GM04503 (cell line): ENCODE data around the gene LBHD2.

Experiments used
- DNase-seq: peaks from one replicate; pipeline ENCODE4 v3.0.0-alpha.2; 2012; ENCODE audit warnings: low read depth

Gene LBHD2

DNA sequence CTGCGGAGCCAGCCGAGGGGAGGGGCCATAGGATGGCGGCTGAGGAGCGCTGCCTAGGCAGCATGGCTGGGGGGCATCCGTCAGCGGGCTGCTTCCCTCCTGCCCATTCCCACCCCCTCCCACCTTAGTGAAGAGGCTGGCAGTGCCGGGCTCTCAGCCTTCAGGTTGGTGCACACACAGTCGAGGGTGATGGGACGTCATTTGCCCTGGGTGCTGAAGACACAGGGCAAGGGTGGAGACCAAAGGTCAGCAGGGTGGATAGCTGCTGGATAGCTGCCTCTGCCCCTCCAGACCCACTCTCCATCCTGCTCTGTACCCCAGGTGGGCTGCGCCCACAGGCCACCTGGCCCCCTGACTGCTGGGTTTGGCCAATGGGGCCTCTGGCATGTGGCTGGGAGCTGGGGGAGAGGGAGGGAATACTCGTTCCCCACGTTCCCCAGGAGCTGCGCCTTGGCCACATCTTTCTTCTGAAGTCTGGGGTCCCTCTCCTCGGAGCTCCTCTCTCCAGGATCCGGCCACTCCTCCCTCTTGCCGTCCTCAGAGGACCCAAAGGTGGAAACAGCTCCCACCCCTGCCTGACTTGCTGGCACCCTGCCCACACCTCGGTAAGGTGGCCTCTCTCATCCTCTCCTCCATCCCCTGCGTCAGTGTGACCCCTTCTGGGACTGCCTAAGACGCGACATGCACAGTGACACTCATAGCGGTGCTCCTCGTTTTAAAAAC lies 15.5 kb upstream of the LBHD2 start:
- DNase-seq = no peak

GRCh38 chr14:103070263-103070885 lies 13.6 kb upstream of the LBHD2 start:
- DNase-seq = no peak

GRCh38 chr14:103070971-103071542 lies 13.0 kb upstream of the LBHD2 start:
- no peak for DNase-seq

DNA sequence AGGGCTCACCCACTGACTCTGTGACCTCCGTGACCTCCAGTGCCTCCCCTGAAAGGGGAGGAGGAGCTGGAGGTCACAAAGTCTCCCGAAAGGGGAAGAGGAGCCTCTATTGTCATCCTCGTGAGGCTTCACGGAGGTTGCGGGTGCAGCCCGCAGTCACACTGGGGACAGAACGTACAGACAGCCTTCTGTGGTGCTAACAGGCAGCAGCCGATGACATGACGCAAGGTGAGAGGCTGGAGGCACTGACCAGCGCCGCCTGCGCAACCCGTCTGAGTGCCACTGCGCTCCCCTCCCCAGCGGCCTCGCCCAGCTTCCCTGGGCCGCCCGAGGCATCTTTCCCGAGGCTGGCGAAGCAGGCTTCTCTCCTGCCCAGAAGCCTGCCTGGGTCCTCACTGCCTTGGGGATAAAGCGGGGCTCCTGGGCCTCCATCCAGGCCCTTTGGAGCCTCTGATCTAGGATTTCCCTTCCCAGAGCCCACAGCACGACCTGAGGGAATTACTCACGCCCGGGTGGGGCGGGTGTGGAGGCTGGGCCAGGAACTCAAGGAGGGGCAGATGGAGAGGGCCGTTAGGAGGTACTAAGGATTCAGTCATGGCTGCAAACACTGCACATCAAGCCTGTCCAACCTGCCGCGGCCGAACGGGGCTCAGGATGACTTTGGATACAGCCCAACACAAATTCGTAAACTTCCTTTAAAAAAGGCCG lies 12.3 kb upstream of the LBHD2 start:
- DNase-seq = no peak

DNA sequence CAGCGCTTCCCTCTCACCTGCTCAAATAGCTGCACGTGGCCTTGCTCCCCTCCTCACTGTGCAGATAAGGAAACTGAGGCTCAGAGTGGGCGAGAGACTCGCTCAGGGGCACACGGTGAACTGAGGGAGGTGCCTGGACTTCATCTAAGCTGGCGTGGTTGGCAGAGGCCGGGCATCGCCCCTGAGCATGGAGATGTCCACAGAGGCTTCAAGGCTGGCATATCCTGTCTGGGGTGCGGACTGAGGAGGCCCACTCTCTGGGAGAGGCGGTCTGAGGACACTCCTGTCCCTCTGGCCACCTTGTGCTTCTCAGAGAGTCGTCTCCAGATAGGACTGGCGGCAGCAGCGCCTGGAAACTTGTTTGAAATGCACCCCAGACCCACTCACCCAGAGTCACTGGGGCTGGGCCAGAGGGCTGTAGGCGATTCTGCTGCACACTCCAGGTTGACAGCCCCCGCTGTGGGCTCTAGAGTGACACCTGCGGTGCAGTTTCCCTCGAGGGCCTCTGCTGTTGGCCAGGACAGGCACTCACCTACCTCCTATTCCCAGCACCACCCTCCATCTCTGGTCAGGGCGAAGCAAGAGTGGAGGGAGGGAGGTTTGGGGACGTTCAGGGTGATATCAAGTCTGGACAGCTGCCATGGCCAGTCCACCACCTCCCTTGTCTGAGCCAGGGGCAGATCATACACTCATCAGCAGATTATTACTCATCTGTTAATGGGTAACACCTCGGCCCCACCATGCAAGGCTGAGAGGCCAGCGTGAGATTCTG lies 11.2 kb upstream of the LBHD2 start:
- DNase-seq = no peak

DNA sequence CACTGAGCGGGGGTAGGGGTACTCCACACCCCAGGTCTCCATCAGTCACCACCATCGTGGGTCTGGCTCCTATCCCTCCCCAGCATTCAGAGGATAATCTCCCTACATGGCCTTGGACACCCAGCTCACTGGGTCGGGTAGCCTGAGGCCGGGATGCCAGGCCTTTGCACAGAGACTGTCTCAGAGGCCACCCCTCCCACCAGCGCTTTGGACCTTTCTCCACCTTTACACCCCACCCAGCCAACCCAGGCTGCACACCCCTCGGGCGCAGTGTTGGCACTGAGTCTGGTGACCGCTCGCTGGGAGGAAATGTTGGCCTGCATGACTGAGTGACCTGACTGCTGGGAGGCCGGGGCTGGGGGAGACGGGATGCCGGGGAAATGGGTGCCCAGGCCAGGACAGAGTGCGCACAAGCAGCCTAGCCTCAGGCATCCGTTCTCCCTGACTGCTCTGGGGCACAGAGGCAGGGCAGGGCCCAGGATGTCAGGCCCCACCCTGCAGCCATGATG lies 10.6 kb upstream of the LBHD2 start:
- DNase-seq = no peak

GRCh38 chr14:103073876-103074728 lies 9.9 kb upstream of the LBHD2 start:
- DNase-seq = no peak

DNA sequence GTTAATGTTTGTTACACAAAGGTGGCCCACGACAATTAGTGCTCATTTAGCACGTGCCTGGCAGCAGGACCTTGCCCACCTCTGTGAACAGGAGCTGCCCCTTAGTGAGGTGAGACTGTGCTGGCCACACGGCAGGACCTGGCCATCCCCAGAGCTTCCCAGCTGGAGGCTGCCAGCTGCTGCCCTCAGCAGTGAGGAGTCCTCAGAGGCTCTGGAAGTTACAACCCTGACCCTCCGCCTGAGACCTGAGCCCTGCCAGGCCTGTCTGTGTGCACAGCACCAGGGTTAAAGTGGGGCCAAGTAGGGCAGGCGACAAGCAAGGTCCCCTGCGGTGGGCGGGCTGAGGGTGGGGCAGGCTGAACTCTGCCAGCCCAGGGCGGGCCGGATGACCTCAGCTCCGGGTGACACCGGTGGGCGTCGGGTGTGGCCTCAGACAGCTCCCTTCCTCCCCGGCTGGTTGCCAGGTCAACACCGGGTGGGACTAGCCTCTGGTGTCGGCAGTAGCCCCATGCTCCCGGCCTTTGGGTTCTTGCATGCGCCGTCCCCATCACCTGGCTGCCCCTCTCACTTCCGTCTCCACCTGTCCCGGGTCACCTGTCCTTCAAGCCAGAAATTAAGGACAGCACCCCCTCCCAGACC lies 9.2 kb upstream of the LBHD2 start:
- DNase-seq = no peak

DNA sequence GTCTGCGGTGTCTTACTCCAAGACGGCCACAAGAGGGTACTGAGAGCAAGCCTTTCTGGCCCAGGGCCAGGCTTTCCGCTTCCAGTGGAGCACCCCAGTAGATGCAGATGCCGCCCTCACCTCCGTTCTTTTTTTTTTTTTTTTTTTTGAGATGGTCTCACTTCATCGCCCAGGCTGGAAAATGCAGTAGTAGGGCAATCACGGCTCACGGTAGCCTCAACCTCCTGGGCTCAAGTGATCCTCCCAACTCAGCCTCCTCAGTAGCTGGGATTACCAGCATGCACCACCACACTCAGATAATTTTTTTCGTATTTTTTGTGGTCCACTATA lies 5.6 kb upstream of the LBHD2 start:
- DNase-seq = no peak

DNA sequence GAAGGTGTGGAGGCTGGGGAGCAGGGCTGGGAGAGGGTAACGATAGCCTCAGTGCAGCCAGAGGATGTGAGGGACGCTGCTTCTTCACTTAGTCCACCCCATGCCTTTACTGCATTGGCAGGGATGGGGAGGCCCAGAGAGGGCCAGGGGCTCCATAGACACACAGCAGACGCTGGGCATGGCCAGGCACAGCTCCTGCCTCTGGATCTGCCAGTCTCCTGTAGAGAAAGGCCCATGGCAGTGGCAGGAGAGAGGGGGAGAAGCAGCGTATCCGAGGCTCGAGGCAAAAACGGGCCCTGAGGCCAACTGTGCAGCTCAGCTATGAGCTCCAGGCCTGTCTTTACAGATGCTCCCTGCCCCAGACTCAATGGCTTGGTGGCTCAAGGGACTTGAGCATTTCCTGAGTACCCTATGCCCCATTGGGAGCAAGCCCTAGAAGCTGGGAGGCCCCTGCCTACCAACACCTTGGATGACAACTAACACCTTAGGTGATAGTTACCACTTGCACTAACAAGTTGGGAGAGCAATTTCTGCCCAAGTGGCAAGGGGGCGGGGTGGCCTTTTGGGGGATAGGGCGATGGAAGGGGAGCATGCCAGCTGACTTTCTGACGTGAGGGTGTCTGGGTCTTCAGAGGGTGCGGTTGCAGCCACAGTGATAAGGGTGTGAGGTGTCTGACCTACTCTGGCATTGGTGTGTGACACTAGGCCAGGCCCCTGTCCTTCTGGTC lies 5.0 kb upstream of the LBHD2 start:
- DNase-seq = no peak

- no peak for DNase-seq
Measured at GRCh38 chr14:103081951-103082350, 2.1 kb upstream of the LBHD2 start.

- no peak for DNase-seq
Measured at GRCh38 chr14:103085106-103086091, 1.4 kb downstream of the LBHD2 start.

DNA sequence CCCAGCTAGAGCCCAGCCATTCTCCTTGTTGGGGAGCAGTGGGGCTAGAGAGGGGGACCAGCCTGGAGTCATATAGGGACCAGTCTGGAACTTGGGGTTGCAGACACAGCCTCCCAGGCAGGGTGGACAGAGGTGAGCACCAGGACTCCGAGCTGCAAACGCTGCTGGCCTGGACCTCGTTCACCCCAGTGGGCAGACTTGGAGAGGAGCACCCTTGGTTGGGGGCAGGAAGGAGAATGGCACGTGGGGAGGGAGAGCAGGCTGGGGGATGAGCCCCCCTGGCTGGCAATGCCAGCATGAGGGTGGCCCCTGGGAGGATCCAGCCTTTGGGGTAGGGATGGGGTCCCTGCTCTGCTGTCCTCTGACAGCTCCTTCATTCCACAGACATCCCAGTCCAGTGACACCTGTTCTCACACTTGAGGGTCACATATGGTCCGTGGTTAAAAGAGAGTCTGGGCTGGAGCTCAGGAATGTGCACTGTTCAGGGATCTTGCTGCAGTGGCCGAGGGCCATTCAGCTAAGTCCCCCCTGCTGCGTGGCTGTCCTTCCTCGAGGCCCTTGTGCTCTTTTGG lies 2.8 kb downstream of the LBHD2 start:
- no peak for DNase-seq

GRCh38 chr14:103087343-103087835 lies 3.4 kb downstream of the LBHD2 start:
- no peak for DNase-seq

DNA sequence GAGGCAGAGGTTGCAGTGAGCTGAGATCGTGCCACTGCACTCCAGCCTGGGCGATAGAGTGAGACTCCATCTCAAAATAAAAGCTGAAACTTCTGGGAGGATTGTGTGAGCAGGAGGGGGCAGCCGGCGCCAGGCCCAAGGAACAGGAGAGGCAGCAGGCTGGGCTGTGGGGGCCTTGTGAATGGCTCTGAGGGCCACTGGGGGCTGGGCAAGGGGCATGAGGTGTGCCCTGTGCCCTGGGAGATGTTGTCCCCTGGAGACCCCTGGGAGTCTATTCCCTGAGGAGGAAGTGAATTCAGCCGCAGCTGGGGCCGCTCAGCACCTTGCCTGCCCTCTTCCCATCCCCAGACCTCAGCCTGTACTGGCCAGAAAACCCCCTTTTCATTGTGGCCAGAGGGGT lies 4.9 kb downstream of the LBHD2 start:
- DNase-seq = no peak

- no peak for DNase-seq
Measured at GRCh38 chr14:103089386-103090335, 5.7 kb downstream of the LBHD2 start.

GRCh38 chr14:103090481-103091020 lies 6.5 kb downstream of the LBHD2 start:
- DNase-seq = no peak
